ENCODE measurements around the gene OARD1.

DNA sequence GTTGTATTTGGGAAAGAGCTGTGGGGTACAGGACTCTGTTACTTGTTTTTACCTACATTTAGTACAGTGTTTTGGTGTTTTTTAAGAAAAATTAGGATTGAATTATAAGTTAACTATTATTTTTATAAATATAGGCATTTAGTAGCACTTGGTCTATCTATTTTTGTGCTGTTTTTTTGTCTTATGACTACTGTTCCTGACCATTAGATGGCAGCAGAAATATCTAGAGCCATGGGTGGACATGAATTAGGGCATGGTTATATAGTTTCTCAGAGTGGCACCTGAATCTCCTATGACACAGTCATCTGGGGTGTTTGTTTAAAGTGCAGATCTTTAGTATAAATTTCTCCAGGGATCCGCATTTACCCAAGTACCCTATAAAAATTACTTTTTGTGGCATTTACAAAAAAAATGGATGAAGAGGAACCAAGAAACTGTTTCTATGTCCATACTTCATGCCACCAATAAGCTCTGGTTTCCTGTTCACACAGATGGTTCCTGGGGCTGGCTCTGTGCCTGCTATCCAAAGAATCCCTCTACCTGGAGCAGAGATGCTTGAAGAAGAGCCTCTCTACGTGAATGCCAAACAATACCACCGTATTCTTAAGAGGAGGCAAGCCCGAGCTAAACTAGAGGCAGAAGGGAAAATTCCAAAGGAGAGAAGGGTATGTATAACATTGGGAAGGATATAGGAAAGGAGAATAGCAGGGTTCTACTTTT lies 20.4 kb upstream of the OARD1 start:
- TF ChIP-seq, protein P1, sequence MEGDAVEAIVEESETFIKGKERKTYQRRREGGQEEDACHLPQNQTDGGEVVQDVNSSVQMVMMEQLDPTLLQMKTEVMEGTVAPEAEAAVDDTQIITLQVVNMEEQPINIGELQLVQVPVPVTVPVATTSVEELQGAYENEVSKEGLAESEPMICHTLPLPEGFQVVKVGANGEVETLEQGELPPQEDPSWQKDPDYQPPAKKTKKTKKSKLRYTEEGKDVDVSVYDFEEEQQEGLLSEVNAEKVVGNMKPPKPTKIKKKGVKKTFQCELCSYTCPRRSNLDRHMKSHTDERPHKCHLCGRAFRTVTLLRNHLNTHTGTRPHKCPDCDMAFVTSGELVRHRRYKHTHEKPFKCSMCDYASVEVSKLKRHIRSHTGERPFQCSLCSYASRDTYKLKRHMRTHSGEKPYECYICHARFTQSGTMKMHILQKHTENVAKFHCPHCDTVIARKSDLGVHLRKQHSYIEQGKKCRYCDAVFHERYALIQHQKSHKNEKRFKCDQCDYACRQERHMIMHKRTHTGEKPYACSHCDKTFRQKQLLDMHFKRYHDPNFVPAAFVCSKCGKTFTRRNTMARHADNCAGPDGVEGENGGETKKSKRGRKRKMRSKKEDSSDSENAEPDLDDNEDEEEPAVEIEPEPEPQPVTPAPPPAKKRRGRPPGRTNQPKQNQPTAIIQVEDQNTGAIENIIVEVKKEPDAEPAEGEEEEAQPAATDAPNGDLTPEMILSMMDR (IDR thresholded peaks at IDR 0.05), result no peak
- TF ChIP-seq POLR2AphosphoS5 (IDR thresholded peaks at IDR 0.05), result no peak

Data from breast epithelium (tissue), 3 donors.